Esophagus mucosa (tissue), 1 donor: ENCODE results near the gene RECQL5. TPM values are rescaled to one million over a fixed set of nuclear protein-coding genes. Genes with fewer than 3 reads are reported as not detected.

Experiments used
- ATAC-seq: fragments of 200-7000 bp; cut with Tn5 transposase; one replicate; pipeline ENCODE4 v1.9.1; 2020
- total RNA-seq: library from RNA; stranded (reverse); gene quantifications from one replicate; pipeline ENCODE4 v1.2.4, GENCODE V29; 2023
- donor health status: DM: yes; HTN: yes; CAD: no.

The RECQL5 gene
- total RNA-seq, 1 donor from 2014 or later, result 36.6 TPM

GRCh38 chr17:75685499-75685898 is 18.5 kb upstream of the RECQL5 start:
- no peak for ATAC-seq

GRCh38 chr17:75684924-75685323 is 18.0 kb upstream of the RECQL5 start:
- ATAC-seq, result peak; percentile 84

GRCh38 chr17:75684249-75684648 is 17.3 kb upstream of the RECQL5 start:
- ATAC-seq, result no peak

DNA sequence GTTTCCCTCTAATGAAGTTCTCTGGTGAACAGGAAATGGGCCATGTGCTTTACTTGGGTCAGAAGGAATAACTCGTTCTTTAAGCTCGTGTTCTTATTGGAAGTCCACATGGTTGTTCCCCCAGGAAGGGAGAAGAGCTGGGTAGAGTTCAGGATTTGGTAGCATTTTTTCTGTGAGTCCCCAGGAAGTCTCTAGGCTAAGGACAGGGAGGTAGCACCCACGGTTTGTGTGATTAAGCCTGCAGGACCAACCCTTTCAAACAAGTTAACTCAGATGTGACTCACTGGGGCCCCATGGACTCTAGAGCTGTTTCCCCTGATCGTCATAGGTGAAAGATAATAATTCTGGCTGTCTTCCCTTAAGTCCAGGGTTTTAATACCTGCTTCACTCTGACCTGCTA is 16.6 kb upstream of the RECQL5 start:
- peak; percentile 76 for ATAC-seq

DNA sequence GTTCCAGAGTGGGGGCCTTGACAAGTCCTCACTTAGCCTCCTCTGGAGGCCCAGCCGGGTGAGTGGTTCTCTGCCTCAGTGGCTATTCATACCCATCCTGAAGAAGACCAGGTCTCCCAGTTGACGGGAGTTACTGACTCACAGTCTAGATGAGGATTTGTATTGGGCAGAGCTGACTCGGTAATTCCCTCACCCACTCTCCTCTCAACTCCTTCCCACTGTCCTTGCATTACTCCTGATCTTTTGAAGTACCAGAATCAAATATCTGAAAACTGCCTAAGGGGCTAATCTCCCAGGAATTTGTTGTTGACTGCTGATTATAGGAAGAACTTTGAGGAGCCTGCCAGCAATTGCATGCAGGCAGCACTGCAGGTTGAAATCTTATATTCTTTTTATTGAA is 14.3 kb upstream of the RECQL5 start:
- ATAC-seq, result no peak

- ATAC-seq, result no peak
These were observed 13.5 kb upstream of the RECQL5 start for GRCh38 chr17:75680431-75680830.

- ATAC-seq, result peak; percentile 43
These were observed 12.8 kb upstream of the RECQL5 start for GRCh38 chr17:75679706-75680211.

DNA sequence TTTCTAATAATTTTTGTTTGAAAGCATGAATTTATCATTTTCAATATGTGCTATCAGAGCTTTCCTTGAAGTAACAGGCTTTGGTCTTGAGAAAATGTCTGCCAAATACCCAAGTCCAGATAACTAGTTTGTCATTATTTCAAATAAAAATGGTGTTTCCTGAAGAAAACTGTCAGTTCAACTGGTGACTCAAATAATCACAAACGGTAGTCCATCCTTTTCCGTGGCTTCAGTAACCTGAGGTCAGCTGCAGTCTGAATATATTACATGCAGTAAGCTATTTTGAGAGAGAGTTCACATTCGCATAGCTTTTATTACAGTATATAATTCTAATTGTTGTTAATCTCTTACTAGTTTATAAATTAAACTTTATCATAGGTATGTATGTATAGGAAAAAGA is 9.5 kb upstream of the RECQL5 start:
- ATAC-seq, result no peak

DNA sequence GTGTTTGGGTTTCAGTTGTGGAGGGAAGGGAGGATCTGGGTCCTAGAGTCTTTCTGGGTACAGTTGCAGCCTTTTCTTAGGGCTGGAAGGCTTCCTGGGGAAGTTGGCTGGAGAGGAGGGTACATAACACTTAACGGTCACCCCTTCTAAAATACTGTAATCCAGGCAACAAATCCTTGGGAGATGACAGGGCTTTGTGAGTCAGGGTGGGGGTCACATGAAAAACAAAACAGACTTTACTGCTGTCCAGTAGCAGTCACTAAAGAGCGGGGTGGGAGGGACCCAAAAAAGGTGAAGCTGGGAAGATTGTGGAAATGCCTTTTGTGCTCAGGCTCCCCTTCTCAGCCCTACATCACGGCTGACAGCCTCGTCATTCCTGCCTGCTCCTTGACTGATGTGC is 6.5 kb upstream of the RECQL5 start:
- no peak for ATAC-seq

DNA sequence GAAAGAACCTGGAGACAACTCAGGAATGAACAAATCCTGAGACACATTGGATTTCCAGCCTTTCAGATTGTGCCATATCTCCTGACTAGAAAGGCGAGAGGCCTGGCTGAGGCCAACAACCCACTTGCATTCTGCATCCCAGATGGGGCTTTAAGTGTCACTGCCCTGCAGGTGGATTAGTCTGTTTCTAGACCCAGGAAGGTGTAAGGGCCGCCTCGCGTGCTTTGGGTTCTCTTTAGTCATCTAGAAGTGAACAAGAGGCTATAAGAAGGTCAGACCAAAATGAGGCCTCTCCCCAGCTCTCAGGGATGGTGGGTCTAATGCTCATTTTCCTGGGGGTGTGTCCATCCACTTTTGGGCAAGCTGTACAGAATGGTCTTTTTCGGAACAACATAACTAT is 5.1 kb upstream of the RECQL5 start:
- no peak for ATAC-seq

- ATAC-seq, result no peak
These were observed 3.9 kb upstream of the RECQL5 start for GRCh38 chr17:75670868-75671267.

GRCh38 chr17:75668489-75668888 is 1.5 kb upstream of the RECQL5 start:
- ATAC-seq, result no peak

DNA sequence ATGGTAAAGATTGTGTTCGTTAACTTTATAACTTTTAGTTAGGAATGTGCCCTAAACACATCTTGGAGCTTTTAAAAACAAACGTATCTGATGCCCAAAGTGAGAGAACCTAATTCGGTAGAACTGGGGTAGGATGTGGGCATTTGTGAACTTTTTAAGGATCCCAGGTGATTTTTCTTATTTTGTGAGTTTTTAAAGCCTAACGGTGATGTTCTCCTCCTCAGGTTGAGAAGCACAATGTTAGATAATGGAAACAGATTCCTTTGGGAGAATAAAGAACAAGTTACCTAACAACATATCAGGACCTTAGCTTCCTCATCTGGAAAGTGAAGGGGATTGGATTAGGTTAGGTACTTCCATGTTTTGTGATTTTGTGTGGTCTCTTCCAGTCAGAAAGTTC is 871 bp upstream of the RECQL5 start:
- ATAC-seq, result no peak

DNA sequence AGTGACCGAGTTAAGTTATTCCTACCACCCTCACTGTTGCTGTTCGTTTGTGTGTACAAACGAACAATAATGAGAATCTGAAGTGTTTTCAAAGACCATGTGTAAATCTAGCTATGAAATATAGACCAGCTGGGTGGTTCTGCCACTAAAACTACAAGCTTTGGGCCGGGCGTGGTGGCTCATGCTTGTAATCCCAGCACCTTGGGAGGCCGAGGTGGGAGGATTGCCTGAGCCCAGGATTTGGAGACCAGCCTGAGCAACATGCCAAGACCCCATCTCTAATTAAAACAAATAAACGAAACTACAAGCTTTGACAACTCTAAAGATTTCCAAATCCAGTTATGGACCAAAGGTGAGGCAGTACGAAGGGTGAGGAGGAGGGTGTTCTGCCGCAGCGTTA is 973 bp downstream of the RECQL5 start:
- ATAC-seq, result no peak

GRCh38 chr17:75664099-75664549 is 2.8 kb downstream of the RECQL5 start:
- ATAC-seq, result no peak

- no peak for ATAC-seq
These were observed 4.4 kb downstream of the RECQL5 start for GRCh38 chr17:75662511-75662910.

DNA sequence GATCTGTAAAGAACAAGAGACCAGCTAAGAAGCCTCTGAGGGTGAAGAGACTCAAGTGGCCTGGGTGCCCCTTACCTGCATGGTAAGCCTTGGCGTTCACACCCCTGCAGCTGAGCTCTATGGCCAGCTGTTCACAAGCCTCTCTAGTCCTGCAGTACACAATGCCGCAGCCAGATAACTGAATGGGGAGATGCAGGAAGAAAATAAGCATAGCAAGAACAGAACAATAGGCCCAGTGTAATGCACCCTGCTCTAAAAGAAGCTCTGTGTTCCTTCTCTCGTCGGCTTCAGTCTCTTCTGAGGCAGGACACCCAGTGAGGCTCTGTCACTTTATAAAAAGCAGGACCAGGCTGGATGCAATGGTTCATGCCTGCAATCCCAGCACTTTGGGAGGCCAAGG is 5.4 kb downstream of the RECQL5 start:
- no peak for ATAC-seq

DNA sequence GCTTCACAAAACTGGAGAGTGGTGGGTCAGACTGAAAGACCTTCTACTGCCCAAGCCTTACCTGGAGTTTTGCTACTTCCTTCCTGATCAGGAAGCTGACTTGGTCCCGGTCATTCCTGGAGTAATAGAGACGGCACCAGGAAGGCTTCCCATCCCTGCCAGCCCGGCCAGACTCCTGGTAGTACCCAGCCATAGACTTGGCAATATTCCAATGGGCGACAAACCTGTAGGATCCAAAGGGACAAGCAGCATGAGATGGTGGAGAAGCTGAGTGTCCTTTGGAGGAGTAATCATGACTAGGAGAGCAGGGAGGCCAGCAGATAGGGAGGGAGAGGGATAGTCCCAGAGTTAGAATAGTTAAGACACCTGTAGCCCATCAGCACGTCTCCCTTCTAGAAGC is 8.7 kb downstream of the RECQL5 start:
- no peak for ATAC-seq

DNA sequence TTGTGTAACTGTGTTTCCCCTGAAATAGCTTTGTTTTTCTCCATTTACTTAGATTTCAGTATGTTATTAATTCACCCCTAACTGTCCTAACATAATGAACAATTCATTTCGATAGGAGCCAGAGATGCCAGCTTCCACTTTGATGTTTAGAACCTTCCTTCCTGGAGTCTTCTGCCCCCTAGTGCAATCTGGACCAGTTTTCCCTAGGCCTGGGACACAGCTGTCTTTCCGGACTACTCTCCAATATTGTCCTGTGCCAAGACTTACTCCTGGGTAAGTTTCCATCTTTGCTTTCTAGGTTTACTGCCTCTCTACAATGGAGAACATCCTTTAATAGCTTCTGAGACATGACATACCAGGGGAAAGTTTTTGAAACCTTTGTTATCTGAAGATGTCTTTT is 12.8 kb downstream of the RECQL5 start:
- ATAC-seq, result no peak

- peak; percentile 25 for ATAC-seq
These were observed 13.9 kb downstream of the RECQL5 start for GRCh38 chr17:75652934-75653549.

DNA sequence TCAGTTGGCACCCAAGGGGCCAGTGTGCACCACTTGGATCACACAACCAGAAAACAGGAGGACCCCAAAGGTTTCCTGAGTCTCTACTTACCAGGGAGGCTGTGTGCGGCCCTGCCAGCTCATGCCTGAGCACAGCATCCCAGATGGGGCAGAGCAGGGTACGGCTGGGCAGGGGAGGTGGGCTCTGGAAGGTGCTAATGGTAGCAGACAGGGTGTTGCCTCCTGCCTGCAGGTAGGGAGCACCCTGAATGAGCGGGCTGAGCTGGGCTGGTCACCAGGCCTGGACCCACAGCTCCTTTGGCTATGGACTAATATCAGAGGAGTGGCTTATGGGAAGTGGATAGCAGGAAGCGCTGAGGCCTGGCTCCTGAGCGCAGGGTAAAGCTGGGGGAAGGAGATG is 14.6 kb downstream of the RECQL5 start:
- no peak for ATAC-seq

DNA sequence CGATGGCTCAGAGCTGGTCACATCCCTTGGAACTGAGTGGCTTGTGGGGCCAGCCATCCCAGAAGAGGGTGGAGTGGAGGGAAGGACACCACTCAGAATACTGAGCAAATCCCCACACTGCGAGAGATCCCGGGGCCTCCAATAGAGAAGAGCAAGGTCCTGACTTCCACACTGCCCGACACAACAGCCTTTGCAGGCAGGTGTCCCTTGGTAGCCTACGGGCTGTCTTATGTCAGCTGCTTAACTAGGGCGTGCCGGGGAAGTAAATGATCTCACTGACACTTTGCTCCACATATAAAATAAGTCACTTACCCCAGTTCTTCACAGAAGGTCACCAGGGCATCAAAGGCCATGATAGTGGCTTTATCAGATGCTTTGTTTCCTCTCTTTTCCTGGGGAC is 16.1 kb downstream of the RECQL5 start:
- ATAC-seq, result no peak

GRCh38 chr17:75649687-75650086 is 17.3 kb downstream of the RECQL5 start:
- no peak for ATAC-seq

GRCh38 chr17:75647921-75648320 is 19.0 kb downstream of the RECQL5 start:
- no peak for ATAC-seq

- ATAC-seq, result no peak
These were observed 19.9 kb downstream of the RECQL5 start for GRCh38 chr17:75647061-75647460.
